ENCODE results near the gene CD300A.

DNA sequence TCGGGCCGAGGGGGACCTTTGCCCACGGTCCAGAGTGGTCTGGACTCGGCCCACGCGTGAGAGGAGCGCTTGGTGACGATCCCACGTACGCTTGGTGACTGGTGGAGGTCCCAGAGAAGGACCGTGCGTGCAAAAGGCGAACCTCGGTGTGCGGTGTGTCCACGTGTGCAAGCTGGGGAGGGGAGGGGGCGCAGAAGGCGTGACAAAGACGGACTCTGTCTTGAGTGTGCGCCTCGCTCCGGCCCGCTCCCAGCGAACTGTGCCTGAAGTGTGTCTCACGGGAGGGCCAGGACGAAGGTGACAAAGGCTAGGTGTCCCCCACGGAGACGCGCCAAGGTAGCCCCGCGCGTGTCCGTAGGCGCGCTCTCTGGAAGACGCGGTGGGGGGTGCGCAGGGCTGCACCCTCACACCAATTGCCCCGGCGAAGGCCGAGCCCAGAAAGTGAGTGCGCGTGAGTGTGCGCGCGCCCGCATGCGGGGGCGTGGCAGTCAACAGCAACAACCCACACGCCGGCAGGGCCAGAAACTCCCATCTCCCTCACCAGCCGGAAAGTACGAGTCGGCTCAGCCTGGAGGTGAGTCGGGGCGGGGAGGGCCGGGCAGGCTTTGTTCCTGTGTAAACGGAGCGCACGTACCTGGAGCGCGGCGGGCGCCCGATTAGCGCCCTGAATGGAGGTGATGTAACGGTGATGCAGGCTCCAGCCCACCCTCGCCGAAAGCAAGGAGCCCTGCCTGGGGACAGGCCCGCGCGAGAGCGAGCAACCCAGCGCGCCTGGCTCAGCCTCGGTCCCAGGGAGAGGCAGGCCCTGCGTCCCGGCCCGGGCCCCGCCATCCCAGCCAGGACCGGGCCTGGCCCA is 34.6 kb upstream of the CD300A start, which contains the start of gene GPRC5C:
- TF ChIP-seq POLR2A (IDR thresholded peaks at IDR 0.05; ENCODE audit: low read depth, low read length), result 0 out of 2 replicates have a peak, but pooled peaks have one; percentile 12
- TF ChIP-seq POLR2AphosphoS5 (IDR thresholded peaks at IDR 0.05; ENCODE audit: low read depth, low read length), result no peak
